Activated T-cell treated with anti-CD3 and anti-CD28 coated beads, Interleukin-2, amount 50 U/mL, for 72 hours (primary cell): Measurements from ENCODE around the gene POLL. TPM values are rescaled to one million over a fixed set of nuclear protein-coding genes. Genes with fewer than 3 reads are reported as not detected.

Experiments
- ATAC-seq, 2 donors: fragments of 150-1000 bp; cut with Tn5 transposase; replicated peaks in 1 of 2; 2 replicates each; pipeline ENCODE4 v1.10.0; 2021; ENCODE audit warnings: moderate library complexity in 2 of 2, mild to moderate bottlenecking in 1 of 2
- DNase-seq, 2 donors: peaks; one replicate each; pipeline ENCODE4 v3.0.0; 2021 to 2022; ENCODE audit warnings: mixed read lengths in 1 of 2
- H3K27ac Mint-ChIP-seq: one replicate; pipeline ENCODE4 v1.8.0; 2022; ENCODE audit warnings: mild to moderate bottlenecking, moderate library complexity, mixed read lengths
- H3K27me3 Mint-ChIP-seq: one replicate; pipeline ENCODE4 v1.8.0; 2022; ENCODE audit warnings: low read depth, mixed read lengths
- H3K36me3 Mint-ChIP-seq, 2 donors: one replicate each; pipeline ENCODE4 v1.8.0; 2022; ENCODE audit warnings: mixed read lengths in 2 of 2, mild to moderate bottlenecking in 1 of 2; ENCODE audit not compliant: insufficient read depth in 2 of 2
- H3K4me1 Mint-ChIP-seq: one replicate; pipeline ENCODE4 v1.8.0; 2022; ENCODE audit warnings: low read depth, mixed read lengths
- H3K4me3 Mint-ChIP-seq, 2 donors: one replicate each; pipeline ENCODE4 v1.8.0; 2022; ENCODE audit warnings: mild to moderate bottlenecking in 2 of 2, mixed read lengths in 2 of 2, moderate library complexity in 2 of 2
- H3K9me3 Mint-ChIP-seq, 2 donors: one replicate each; pipeline ENCODE4 v1.8.0; 2022; ENCODE audit warnings: mixed read lengths in 2 of 2
- total RNA-seq, 2 donors: library from RNA; stranded (reverse); gene quantifications; one replicate each; pipeline ENCODE4 v1.2.3, GENCODE V29; 2022

The POLL gene
- total RNA-seq, 2 donors from 2014 or later, result 34.8 to 38.0 TPM

DNA sequence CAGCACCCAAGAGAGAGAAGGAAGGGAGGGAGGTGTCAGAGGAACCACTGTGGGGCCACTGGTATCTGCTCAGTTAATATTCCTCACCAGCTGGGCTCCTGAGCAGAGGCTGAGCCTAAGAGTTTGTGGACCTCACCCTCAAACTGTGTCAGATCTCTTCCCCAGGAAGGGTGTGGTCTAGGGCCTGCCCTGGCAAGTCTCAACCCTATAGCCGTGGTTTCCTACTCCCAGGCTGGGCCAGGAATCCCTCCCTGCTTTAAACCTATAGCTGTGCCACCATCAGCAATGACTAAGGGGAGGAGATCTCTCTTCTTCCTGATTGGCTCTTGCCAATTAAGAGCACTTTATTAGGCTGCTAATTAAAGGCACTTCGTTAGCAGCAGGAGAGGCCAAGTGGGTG is 29.9 kb downstream of the POLL start:
- peaks cover 18% of the 10 kb centered on the region for H3K4me1 Mint-ChIP-seq
- no peak overlapping the region for H3K4me3 Mint-ChIP-seq
- H3K36me3 Mint-ChIP-seq, result no peaks in the 10 kb centered on the region
- no peaks in the 10 kb centered on the region for H3K9me3 Mint-ChIP-seq
- peak in 1 of 2 donors; percentile 36 for ATAC-seq
- H3K27me3 Mint-ChIP-seq, result no peaks in the 10 kb centered on the region
- no peak for DNase-seq
- H3K27ac Mint-ChIP-seq, result peak overlapping the region; percentile 22

- Mint-ChIP-seq H3K27me3 (no peaks in the 10 kb centered on the region), H3K36me3 (peaks cover 0 to under 1% of the 10 kb centered on the region in 2 donors)
- ATAC-seq, result no peak
These were observed 30.5 kb downstream of the POLL start for GRCh38 chr10:101557541-101557940.

DNA sequence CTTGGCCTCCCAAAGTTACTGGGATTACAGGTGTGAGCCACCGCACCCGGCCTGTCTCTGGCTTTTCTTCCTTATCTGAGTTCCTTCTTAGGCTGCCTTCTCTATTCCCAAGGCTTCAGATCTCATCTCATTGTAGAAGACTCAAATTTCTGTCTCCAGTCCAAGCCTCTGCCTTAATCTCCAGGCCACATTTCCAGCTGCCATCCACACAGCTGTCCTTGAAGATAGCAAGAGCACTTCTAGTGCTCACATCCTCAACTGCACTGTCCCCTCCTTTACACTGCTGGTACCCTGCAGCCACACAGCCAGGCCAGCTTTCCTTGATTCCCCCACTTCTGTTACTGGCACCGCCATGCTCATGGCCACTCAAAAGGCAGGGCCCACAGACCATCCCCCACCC is 35.6 kb downstream of the POLL start:
- ATAC-seq (no peak), DNase-seq (no peak)
- Mint-ChIP-seq H3K27me3 (no peaks in the 10 kb centered on the region), H3K36me3 (peaks cover 2 to 5% of the 10 kb centered on the region in 2 donors), H3K27ac (no peak overlapping the region), H3K4me1 (peaks cover 14% of the 10 kb centered on the region), H3K4me3 (no peak overlapping the region), H3K9me3 (no peaks in the 10 kb centered on the region)

More at GRCh38 chr10:101557541-101557940, 30.5 kb downstream of the POLL start:
- peaks cover 18% of the 10 kb centered on the region for H3K4me1 Mint-ChIP-seq
- DNase-seq, result no peak
- no peak overlapping the region for H3K27ac Mint-ChIP-seq
- H3K4me3 Mint-ChIP-seq, result no peak overlapping the region
- no peaks in the 10 kb centered on the region for H3K9me3 Mint-ChIP-seq

GRCh38 chr10:101550965-101551364 is 37.1 kb downstream of the POLL start:
- ATAC-seq, result peak; percentile 89 to 91
- no peaks in the 10 kb centered on the region for H3K27me3 Mint-ChIP-seq

GRCh38 chr10:101545898-101546297 is 42.2 kb downstream of the POLL start:
- no peak overlapping the region for H3K27ac Mint-ChIP-seq
- peaks cover 5% of the 10 kb centered on the region for H3K4me1 Mint-ChIP-seq
- no peaks in the 10 kb centered on the region for H3K9me3 Mint-ChIP-seq
- no peak overlapping the region for H3K4me3 Mint-ChIP-seq
- no peak for ATAC-seq
- peaks cover 0 to 3% of the 10 kb centered on the region in 2 donors for H3K36me3 Mint-ChIP-seq
- DNase-seq, result no peak
- no peaks in the 10 kb centered on the region for H3K27me3 Mint-ChIP-seq

More at GRCh38 chr10:101550965-101551364, 37.1 kb downstream of the POLL start:
- Mint-ChIP-seq H3K27ac (peak overlapping the region; percentile 25), H3K36me3 (peaks cover 2 to 5% of the 10 kb centered on the region in 2 donors), H3K4me1 (peaks cover 14% of the 10 kb centered on the region), H3K9me3 (no peaks in the 10 kb centered on the region), H3K4me3 (no peak overlapping the region)
- DNase-seq, result no peak

DNA sequence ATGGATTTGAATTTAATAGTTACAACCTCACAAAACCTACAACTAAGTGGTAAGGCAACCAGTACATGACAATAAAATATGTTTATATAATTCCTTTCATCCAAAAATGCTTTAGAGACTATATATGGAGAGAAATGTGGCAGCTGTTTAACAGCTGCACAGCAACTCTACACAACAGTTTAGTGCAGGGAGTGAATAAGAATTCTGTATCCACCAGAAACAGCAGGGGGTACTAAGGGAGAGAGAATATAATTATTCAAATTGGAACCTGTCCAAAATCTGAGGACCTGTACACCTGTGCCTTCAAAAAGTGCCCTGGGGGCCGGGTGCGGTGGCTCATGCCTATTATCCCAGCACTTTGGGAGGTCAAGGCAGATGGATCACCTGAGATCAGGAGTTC is 49.6 kb downstream of the POLL start:
- peaks cover 0 to 1% of the 10 kb centered on the region in 2 donors for H3K36me3 Mint-ChIP-seq
- ATAC-seq, result no peak
- no peaks in the 10 kb centered on the region for H3K27me3 Mint-ChIP-seq
- DNase-seq, result no peak
- no peak overlapping the region for H3K4me3 Mint-ChIP-seq
- H3K9me3 Mint-ChIP-seq, result no peaks in the 10 kb centered on the region
- no peaks in the 10 kb centered on the region for H3K4me1 Mint-ChIP-seq
- H3K27ac Mint-ChIP-seq, result no peak overlapping the region

- H3K36me3 Mint-ChIP-seq, result no peaks in the 10 kb centered on the region
- DNase-seq (no peak), ATAC-seq (peak in 1 of 2 donors; percentile 28)
- H3K4me3 Mint-ChIP-seq, result no peak overlapping the region
- H3K4me1 Mint-ChIP-seq, result no peaks in the 10 kb centered on the region
- peak overlapping the region; percentile 3 for H3K27ac Mint-ChIP-seq
- no peaks in the 10 kb centered on the region for H3K27me3 Mint-ChIP-seq
- H3K9me3 Mint-ChIP-seq, result no peaks in the 10 kb centered on the region
These were observed 51.3 kb downstream of the POLL start for GRCh38 chr10:101536800-101537199.

DNA sequence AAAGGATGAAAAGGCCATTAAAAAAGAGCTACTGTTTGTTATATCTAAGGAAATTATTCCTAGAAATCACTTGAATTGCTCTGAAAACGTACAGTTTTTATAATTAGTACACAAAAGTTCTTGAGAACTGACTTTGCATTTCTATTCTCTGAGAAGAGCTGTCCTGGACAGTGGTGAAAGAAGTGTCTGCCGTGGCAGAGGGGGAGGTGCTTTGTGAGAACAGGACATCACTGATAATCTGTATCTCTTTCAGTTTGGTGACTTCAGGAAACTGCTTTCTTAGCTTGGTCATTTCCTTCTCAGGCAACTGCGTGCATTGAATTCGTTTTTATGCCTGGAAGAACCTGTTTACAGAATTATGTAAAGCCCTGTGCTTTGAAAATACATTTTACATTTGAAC is 52.1 kb downstream of the POLL start:
- H3K4me3 Mint-ChIP-seq, result no peak overlapping the region
- H3K9me3 Mint-ChIP-seq, result no peaks in the 10 kb centered on the region
- ATAC-seq (no peak), DNase-seq (no peak)
- H3K27me3 Mint-ChIP-seq, result no peaks in the 10 kb centered on the region
- H3K36me3 Mint-ChIP-seq, result no peaks in the 10 kb centered on the region
- no peaks in the 10 kb centered on the region for H3K4me1 Mint-ChIP-seq
- no peak overlapping the region for H3K27ac Mint-ChIP-seq

DNA sequence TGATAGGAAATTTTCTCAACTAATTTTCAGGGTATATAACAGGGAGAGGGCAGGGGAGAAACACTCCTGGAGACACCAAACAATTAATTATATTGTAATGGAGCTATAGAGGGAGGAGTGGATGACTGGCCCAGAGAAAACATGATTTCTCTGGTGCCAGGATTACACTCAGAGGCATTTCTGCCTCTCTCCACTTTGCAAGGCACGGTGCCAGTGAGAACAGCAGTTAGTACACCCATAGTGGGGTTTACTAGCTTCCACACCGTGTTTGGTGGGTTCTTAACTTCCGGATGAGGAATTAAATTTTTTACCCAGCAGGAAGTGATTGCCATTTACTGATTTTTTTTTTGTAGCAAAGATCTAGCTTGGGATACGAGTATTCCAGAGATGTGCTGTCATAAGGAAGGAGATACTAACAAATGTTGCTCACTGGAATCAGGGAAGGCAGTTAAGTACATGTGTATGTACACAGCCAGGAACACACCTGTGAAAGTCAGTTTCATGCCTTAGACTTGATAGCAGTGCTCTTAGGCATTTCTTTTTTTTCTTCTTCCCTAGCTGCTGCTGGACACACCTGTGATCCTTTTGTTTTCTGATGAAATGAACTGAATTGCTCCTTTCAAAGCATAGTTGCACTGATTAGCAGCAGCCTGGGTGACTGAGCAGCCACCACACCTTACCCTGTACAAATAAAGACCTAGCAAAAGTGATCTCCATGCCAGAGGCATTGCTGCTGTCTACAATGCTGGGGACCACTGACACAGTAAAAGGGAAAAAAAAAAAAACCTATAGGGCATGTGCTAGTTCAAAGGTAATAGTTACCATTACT is 58.1 kb downstream of the POLL start:
- no peaks in the 10 kb centered on the region for H3K4me1 Mint-ChIP-seq
- H3K27me3 Mint-ChIP-seq, result no peaks in the 10 kb centered on the region
- no peaks in the 10 kb centered on the region for H3K9me3 Mint-ChIP-seq
- no peak overlapping the region for H3K4me3 Mint-ChIP-seq
- no peak overlapping the region for H3K27ac Mint-ChIP-seq
- no peak for DNase-seq
- no peak for ATAC-seq
- H3K36me3 Mint-ChIP-seq, result no peaks in the 10 kb centered on the region

- no peaks in the 10 kb centered on the region for H3K27me3 Mint-ChIP-seq
- no peaks in the 10 kb centered on the region for H3K9me3 Mint-ChIP-seq
- DNase-seq (no peak), ATAC-seq (no peak)
- no peaks in the 10 kb centered on the region for H3K4me1 Mint-ChIP-seq
- no peak overlapping the region for H3K27ac Mint-ChIP-seq
- no peak overlapping the region for H3K4me3 Mint-ChIP-seq
- H3K36me3 Mint-ChIP-seq, result no peaks in the 10 kb centered on the region
These were observed 58.9 kb downstream of the POLL start for GRCh38 chr10:101529207-101529606.

Other genes with a start within 250 kb of the POLL start
- gene BTRC, start 234.1 kb downstream of the POLL start, total RNA-seq, result 10 to 100 TPM; 21.8 to 31.5 TPM
- 1 to 10 TPM; 4.5 to 4.7 TPM for gene DPCD, start 64 bp upstream of the POLL start, total RNA-seq
- 10 to 100 TPM; 64.4 to 64.6 TPM for gene FBXW4, start 106.9 kb upstream of the POLL start, total RNA-seq
- gene FGF8, start 187.9 kb upstream of the POLL start, total RNA-seq, result under 1 TPM; 0.43 to 0.49 TPM
- gene NPM3, start 195.2 kb upstream of the POLL start, total RNA-seq, result 100 to 1,000 TPM in 1 of 2 donors, 10 to 100 TPM in 1; 94.5 to 113 TPM
- gene OGA, start 230.2 kb upstream of the POLL start, total RNA-seq, result 100 to 1,000 TPM; 165 to 170 TPM